HG03378 (cell line): ENCODE results near the gene CD2.

ENCODE experiments used
- ATAC-seq: cut with Tn5 transposase; IDR thresholded peaks from one replicate; pipeline ENCODE4 v1.9.1; 2021; ENCODE audit warnings: mild to moderate bottlenecking, moderate library complexity; ENCODE audit not compliant: unreplicated experiment

Gene CD2

DNA sequence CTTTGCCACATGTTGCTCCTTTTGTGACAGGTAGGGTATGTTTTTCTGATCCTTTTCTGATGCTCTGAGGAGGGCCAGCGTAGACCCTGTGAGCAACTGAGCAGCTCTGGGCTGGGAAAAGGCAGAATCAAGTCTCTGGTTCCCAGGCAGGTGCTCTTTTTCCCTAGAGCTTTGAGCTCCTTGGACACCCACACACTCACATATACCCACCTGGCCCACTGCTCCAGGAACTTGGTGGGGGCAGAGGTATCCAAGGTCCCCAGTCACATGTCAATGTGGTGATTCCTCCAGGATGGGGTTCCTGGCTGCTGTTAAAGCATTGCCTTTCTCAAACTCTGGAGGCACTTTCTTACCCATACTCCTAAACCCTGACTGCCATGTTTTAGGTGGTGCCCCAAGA, 5.4 kb downstream of the CD2 start:
- ATAC-seq = no peak

DNA sequence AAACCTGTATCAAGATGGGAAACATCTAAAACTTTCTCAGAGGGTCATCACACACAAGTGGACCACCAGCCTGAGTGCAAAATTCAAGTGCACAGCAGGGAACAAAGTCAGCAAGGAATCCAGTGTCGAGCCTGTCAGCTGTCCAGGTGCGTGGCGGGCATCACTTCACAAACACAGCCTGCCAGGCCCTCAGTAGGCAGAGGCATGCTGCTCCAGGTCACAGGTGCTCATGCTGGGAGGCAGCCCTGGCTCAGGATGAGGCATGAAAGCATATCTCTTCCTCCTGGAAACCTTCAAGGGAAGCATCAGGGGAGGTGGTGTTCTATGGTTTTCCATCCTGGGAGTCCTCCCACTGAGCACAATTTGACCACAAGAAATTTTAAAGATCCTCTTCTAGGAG, 6.3 kb downstream of the CD2 start:
- no peak for ATAC-seq

DNA sequence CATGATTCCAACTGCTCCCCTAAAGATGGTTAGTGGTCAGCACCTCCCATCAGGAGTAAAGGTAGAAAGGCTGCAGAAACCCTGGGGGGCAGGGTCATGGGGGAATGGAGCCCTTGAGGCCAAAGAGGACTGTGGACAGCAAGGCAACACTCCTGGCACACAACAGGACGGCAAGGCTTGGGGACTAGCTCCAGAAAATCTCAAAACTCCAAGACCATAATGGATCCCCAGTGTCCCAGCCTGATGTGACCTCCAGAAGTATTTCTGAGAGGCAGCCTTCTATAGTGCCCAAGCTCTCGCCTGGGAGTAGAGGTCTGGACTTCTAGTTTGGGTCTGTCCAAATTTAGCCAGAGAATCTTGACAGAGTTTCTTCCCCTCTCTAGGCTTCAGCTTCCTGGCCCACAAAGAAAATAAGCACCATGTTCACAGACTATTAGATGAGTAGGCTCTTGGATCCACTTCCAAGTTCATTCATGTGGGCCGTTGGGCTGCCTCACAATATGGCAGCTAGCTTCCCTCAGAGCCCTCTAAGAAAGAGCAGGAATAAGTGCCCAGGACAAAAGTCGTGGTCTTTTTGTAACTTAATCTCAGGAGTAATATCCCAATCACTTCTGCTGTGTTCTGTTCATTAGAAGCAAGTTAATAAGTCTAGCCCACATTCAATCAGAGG, 6.9 kb downstream of the CD2 start:
- ATAC-seq = no peak

DNA sequence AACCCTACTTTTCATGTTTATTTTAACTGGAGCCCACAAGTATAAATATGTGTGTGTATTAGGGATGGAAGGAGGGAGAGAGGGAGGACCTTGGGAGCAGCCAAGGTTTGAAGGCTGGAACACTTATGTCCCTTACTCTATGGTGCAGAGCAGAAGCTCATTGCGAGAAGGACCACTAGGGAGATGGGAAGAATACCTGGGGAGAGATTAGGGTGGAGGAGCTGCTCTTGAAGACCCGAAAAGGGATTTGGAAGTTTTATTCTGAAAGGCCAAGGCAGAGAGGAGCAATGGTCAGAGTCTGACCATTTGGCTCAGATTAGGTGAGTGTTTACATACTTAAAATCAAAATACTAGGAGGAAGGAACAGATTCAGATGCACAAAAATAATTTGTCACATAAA, 8.1 kb downstream of the CD2 start:
- ATAC-seq = no peak

DNA sequence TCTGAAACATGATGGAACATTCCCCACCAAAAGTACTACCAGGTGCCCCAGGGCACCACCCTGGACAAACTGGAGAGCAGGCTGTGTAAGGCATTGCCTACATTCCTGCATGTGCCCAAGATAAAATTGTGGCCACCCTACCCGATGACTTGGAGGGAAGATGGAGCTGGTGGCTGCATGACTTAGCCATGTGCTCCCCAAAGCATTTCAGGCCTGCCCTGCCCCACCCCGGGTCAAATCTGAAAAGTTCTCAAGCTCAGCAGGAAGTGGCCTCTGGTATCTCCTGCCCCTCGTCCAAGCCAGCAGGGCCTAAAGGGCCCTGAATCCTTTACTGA, 8.5 kb downstream of the CD2 start:
- ATAC-seq = no peak

DNA sequence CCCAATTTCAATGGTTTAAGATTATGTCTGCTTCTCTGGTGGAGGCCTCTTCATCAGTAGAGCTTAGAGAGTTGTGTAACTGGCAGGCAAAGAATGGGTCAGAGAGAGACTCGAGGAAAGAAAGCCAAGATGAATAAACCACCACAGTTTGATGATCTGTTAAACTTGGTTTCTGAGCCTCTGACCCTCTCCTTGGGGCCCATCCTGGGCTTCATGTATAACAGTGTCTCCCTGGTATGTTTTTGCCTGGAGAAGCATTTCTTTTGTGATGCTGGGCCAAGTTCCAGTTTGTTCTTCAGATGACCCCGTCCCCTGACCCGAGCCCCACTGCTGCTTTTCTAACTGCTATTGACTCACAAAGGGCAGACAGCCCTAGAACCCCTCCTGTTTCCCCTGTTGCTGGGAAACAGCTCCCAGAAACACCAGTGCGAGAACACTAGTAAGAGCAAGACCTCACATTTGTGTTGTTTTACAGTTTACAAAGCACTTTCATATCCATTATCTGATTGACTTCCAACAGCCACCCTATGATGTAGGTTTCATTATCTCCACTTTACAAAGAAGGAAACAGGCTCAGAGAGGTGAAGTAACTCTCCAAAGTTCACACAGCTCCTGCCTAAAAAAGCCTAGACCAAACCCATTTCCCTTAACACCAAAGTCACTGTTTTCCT, 9.0 kb downstream of the CD2 start:
- no peak for ATAC-seq

DNA sequence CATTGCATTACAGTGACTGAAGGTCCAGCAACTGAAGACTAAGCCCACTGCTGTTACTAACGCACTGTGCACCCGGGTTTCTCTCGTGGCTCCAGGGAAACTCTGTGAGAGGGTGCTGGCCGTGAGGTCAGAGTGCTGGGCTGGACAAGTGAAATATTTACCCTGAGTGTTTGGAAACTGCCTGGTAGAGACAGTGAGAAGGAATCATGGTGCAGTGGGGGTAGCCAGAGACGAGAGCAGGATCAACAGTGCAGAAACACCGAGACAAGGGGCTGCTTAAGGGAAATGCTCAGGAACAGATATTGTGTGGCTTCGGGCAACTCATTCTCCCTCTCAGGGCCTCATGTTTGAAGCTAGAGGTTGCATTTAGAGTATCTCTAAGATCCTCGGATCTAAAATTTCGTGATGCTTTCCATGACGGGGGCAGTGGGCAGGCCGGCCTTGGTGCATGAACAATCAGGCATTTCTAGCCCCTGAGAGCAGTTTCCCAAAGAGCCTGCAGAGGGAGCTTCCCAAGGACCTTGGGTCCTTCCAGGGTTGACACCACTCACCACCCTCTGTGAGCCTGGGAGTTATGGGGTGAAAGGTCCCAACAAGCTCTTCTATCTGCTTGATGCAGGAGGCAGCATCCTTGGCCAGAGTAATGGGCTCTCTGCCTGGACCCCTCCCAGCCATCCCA, 9.7 kb downstream of the CD2 start:
- ATAC-seq = no peak

DNA sequence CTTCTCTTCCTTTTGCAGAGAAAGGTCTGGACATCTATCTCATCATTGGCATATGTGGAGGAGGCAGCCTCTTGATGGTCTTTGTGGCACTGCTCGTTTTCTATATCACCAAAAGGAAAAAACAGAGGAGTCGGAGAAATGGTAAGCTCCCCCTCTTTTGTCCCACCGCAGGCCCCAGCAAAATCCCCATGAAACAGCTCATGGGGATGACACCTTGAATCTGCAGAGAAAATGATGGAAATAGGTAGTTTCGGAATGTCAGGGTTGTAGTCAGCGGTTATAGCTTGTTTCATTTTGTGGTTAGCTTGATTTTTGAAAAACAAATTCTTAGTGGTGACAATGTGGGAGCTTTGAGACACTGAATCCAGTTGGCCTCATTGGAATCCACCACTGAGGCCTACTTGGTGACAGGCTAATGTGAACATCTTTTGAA, 10.3 kb downstream of the CD2 start:
- ATAC-seq = no peak

DNA sequence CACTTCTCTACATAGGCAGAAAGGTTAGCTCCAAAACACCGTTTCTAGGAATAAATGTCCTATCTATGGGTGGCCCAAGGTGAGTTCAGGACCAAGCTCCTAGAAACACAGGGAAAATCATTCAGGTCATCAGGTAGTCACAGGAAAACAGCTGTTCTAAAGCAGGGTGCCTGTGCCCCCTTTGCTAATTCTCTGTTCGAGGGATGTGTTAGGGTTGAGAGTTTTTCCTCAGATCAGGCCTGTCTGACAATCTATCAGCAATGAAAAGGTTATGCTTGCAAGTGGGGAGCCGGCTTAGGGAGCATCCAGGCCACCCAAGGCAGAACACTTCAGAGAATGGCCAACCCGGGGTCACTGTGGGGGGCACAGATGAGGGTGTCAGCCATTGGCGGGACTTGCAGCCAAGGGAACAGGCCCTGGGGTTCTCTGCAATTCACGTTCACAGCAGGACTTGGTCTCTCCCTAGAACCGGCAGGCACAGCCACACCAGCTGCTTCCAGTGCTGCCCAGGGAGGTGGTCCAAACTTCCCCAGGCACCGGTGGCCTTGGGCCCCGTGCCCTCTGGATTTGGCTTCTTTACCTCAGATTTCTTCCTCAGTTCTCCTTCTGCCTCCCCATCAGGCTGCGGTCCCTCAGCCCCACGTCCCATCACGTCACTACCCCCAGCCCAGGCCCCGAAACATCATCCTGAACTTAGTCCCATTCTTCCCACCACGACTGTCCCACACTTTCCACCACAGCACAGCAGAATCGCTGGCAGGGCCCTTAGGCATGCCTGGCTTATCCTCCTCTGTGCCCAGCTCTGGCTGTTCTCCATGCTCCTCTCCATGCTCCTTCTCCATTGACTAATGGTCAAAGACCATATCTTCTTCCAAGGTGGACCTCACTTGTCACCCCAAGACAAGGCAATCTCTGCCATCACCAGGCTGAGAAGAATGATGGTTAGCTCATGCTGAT, 11.0 kb downstream of the CD2 start:
- no peak for ATAC-seq

DNA sequence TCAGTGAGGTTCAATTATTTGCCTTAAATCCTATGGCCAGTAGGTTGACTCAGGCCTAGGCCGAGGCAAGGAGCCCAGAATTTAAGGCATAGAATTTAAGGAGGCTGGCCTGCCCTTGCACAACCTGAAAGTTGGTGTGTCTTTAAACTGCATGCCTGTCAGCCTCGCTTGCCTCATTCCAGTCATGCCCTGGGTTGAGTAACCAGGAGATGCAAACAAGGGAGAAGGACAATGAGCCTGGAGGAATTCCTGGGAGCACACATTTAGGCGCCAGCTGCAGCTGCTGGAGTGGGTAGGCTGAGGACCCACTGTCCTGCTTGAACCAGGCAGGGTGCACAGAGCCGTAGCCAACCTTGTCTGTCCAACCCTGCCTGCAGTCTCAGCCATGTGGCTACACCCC, 11.7 kb downstream of the CD2 start:
- no peak for ATAC-seq

DNA sequence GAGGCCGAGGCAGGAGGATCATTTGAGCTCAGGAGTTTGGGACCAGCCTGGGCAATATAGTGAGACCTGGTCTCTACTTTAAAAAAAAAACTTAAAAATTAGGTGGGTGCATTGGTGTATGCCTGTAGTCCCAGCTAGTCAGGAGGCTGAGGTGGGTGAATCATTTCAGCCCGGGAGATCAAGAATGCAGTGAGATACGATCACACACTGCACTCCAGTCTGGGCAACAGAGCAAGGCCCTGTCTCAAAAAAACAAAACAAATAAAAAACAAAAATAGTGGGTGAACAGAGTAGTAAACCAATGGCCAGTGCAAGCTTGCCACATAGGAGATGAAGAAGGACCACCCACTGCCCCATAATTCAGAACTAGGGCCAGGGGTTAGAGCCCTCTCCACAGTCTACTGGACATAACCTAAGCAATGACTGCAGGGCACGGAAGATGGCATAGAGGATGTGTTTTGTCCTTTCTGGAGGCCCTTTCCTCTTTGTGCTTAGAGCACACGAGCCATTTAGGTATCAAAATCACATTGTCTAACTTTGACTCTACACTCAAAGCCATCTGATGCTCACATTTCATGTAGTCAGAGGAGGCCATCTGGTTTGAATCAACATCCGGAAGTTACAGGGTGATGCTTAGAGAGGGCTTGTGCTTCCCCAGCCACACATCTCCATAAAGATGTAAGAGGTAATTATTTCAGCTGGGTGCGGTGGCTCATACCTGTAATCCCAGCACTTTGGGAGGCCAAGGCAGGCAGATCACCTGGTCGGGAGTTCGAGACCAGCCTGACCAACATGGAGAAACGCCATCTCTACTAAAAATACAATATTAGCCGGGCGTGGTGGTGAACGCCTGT, 12.6 kb downstream of the CD2 start:
- ATAC-seq = no peak

DNA sequence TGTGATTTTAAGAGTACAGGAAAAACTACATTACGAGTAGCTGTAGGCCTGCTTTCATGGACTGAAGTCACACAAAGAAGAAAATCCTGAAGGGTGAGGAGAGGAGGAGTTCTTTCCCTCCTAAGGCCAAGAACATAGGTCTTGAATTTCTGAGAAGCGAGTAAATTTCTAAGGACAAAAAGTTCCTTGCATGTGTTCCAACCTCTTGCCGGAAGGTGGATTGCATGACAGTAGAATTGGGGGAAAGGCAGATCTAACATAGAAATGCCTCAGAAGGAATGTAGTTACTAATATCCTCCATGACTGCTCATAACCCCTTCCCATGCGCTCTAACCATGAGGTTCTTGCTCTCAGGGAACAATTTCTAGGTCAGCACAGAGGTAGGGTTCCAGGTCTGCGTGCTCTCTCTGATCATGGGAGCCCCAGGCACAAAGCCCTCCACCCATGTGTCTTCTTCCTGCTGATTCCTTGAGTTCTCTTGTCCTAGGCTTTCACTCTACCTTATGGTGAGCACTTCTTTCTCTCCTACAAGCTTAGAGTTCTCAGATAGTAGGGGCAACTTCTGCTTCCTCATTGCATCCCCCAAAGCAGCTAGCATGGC, 13.7 kb downstream of the CD2 start:
- no peak for ATAC-seq

DNA sequence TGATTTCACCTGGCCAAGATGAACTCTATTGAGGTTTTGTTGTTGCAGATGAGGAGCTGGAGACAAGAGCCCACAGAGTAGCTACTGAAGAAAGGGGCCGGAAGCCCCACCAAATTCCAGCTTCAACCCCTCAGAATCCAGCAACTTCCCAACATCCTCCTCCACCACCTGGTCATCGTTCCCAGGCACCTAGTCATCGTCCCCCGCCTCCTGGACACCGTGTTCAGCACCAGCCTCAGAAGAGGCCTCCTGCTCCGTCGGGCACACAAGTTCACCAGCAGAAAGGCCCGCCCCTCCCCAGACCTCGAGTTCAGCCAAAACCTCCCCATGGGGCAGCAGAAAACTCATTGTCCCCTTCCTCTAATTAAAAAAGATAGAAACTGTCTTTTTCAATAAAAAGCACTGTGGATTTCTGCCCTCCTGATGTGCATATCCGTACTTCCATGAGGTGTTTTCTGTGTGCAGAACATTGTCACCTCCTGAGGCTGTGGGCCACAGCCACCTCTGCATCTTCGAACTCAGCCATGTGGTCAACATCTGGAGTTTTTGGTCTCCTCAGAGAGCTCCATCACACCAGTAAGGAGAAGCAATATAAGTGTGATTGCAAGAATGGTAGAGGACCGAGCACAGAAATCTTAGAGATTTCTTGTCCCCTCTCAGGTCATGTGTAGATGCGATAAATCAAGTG, 14.3 kb downstream of the CD2 start:
- ATAC-seq = no peak

DNA sequence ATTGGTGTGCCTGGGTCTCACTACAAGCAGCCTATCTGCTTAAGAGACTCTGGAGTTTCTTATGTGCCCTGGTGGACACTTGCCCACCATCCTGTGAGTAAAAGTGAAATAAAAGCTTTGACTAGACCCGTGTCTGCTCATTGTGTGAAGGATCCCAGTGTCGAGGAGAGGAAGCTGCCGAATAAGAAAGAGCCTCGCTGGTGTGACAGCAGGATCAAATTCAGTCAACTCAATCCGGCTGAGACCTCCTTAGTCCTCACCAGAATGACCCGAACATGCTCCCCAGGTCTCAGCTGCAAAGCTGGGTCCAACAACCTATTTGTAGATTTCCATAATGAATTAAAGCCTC, 14.8 kb downstream of the CD2 start:
- ATAC-seq = no peak

DNA sequence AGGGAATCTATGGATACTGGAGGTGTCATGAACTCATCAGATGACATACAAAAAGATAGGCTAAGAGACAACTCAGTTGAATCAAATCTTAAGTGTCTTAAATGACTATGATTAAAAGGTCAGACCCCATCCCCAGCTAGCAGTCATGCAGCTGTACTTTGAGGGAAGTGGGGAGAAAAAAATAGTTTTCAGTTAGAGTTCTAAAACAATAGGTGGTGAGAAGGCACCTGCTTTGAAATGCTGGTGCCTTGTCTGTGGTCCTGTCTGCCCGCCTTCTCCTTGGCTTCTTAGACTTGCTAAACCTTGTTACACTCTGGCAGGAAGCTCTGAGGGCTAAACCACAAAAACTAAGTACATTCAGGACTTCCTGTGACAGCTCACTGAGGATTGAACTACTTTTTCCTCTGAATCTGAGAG, 15.3 kb downstream of the CD2 start:
- ATAC-seq = peak; percentile 82

DNA sequence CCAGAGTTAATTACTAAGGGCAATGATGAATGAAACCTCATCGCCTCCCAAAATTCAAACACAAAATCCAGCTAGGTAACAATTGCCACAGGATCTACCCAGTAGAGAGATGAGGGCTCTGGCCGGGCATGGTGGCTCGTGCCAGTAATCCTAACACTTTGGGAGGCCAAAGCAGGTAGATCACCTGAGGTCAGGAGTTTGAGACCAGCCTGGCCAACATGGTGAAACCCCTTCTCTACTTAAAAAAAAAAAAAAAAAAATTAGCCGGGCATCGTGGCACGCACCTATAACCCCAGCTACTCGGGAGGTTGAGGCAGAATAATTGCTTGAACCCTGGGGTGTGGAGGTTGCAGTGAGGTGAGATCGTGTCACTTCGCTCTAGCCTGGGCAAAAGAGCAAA, 15.8 kb downstream of the CD2 start:
- ATAC-seq = no peak

DNA sequence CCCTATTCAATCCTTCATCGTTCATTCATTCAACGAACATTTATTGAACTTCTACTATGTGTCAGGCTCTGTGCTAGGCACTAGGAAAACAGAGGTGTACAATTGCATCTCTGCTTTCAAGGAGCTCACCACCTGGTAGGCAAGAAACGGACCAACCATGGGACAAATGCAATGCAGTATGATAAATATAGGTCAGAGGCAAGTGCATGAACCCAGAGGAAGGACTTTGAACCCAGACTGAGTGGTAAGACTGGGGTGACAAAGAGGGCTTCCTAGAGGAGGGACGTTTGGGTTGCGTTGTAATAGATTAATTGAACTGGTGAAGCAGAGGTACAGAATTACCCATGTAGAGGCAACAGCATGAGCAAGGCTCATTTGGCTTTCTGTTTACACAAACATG, 16.4 kb downstream of the CD2 start:
- no peak for ATAC-seq

DNA sequence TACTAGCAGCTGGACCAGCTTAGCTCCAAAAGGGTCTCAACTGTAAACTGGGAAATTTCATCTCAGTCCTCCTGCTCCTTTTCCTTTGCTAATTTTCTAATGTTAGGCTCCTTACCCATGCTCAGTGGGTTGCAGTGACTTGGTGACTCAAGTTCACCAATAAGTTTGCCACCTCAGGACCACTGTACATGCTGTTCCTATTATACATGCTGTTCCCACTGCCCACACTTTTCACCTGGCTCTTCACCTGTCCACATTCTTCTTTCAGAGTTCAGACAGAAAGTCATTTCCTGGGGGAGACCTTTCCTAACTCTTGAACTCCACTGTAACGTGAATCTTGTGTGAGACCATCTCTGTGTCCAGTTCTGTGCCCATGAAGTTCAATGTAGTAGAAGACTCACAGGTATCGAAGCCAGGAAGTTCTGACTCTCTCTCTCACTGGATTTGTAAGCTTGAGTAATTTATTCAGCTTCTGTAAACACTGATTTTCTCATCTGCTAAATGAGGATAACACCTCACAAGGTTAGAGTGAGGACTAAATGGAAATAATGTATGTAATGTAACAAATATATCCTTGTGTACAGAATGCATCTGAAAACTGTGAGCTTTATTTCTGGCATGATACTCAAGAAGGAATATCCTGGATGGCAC, 17.9 kb downstream of the CD2 start:
- ATAC-seq = no peak

DNA sequence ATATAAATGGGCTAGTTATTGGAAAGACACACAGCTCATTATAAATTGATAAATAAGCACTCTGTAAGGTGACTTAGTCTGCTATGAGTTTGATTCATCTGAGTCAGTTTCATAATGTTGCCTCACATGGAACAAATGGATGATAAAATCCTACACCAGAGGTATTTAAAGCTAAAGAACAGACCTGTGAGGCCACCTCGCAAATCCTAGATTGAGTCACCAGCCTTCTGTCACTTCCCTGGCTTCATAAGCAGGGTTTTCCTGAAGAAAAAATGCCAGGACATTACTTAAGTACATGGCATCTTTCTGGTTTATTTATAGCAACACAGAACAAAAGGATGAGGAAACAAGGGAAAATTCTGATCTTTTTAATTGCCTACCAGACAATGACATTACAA, 18.4 kb downstream of the CD2 start:
- no peak for ATAC-seq
